Neuronal stem cell (in vitro differentiated cells): Measurements from ENCODE around the gene B4GALNT3.

Experiments used
- DNase-seq: peaks from one replicate; pipeline ENCODE4 v3.0.0-alpha.2; 2013; ENCODE audit warnings: low spot score
- H2AFZ ChIP-seq: one replicate; pipeline ENCODE4 v1.6.1; 2013; ENCODE audit warnings: mild to moderate bottlenecking, low read length, inconsistent platforms
- H2AK5ac ChIP-seq: 2 replicates; pipeline ENCODE4 v1.6.1; 2013; ENCODE audit warnings: low read depth, mild to moderate bottlenecking, inconsistent platforms, low read length, moderate library complexity, mixed read lengths
- H2BK120ac ChIP-seq: 2 replicates; pipeline ENCODE4 v1.6.1; 2013; ENCODE audit warnings: low read depth, mild to moderate bottlenecking, inconsistent platforms, low read length, moderate library complexity, mixed read lengths
- H2BK12ac ChIP-seq: one replicate; pipeline ENCODE4 v1.6.1; 2013; ENCODE audit warnings: low read length, inconsistent platforms
- H2BK15ac ChIP-seq: 2 replicates; pipeline ENCODE4 v1.6.1; 2013; ENCODE audit warnings: mild to moderate bottlenecking, low read length, inconsistent platforms, mixed read lengths
- H2BK5ac ChIP-seq: one replicate; pipeline ENCODE4 v1.6.1; 2013; ENCODE audit warnings: inconsistent platforms, mild to moderate bottlenecking, low read length, moderate library complexity
- H3K14ac ChIP-seq: one replicate; pipeline ENCODE4 v1.6.1; 2013; ENCODE audit warnings: low read length, inconsistent platforms
- H3K18ac ChIP-seq: 2 replicates; pipeline ENCODE4 v1.6.1; 2013; ENCODE audit warnings: low read length, inconsistent platforms
- H3K23ac ChIP-seq: 2 replicates; pipeline ENCODE4 v1.6.1; 2013; ENCODE audit warnings: low read depth, mild to moderate bottlenecking, mixed read lengths, low read length, inconsistent platforms; ENCODE audit not compliant: poor library complexity
- H3K27ac ChIP-seq: replicated peaks from 3 replicates; pipeline ENCODE4 v1.5.1; 2013; ENCODE audit warnings: low read length, inconsistent platforms
- H3K27me3 ChIP-seq, 3 experiments: 2 replicates each; pipeline ENCODE4 v1.6.1; 2013; ENCODE audit warnings: low read length in 3 of 3, mild to moderate bottlenecking in 2 of 3, inconsistent platforms in 1 of 3, low read depth in 1 of 3, mixed read lengths in 1 of 3, moderate library complexity in 1 of 3; ENCODE audit not compliant: control insufficient read depth in 3 of 3, insufficient read depth in 3 of 3
- H3K36me3 ChIP-seq, 2 donors: replicated peaks in 1 of 2; 2 replicates each; pipeline ENCODE4 v1.6.1; 2013; ENCODE audit warnings: low read length in 2 of 2; ENCODE audit not compliant: control insufficient read depth in 2 of 2, insufficient read depth in 2 of 2
- H3K4ac ChIP-seq: 2 replicates; pipeline ENCODE4 v1.6.1; 2013; ENCODE audit warnings: inconsistent platforms, mild to moderate bottlenecking, low read length, moderate library complexity
- H3K4me1 ChIP-seq, 2 donors: 1 replicate in 1 of 2; 2 replicates in 1 of 2; pipeline ENCODE4 v1.6.1; 2013; ENCODE audit warnings: low read length in 2 of 2, low read depth in 1 of 2; ENCODE audit not compliant: control insufficient read depth in 2 of 2, insufficient read depth in 1 of 2
- H3K4me2 ChIP-seq: one replicate; pipeline ENCODE4 v1.6.1; 2013; ENCODE audit warnings: mild to moderate bottlenecking, low read length, inconsistent platforms; ENCODE audit not compliant: insufficient read depth, poor library complexity, severe bottlenecking
- H3K4me3 ChIP-seq, 2 donors: 2 replicates each; pipeline ENCODE4 v1.5.1; 2013; ENCODE audit warnings: low read length in 2 of 2, mild to moderate bottlenecking in 2 of 2, inconsistent platforms in 1 of 2, moderate library complexity in 1 of 2
- H3K79me1 ChIP-seq: one replicate; pipeline ENCODE4 v1.6.1; 2013; ENCODE audit warnings: low read depth, mild to moderate bottlenecking, inconsistent platforms, low read length, moderate library complexity
- H3K9ac ChIP-seq: one replicate; pipeline ENCODE4 v1.6.1; 2013; ENCODE audit warnings: mild to moderate bottlenecking, low read depth, low read length, inconsistent platforms; ENCODE audit not compliant: poor library complexity
- H3K9me3 ChIP-seq, 2 donors: replicated peaks in 1 of 2; 2 replicates each; pipeline versions ENCODE3 to v1.6.1; 2013; ENCODE audit warnings: low read length in 2 of 2, mild to moderate bottlenecking in 2 of 2, inconsistent platforms in 1 of 2, low read depth in 1 of 2, mixed read lengths in 1 of 2, moderate library complexity in 1 of 2; ENCODE audit not compliant: control insufficient read depth in 2 of 2, insufficient read depth in 1 of 2
- H4K8ac ChIP-seq: one replicate; pipeline ENCODE4 v1.6.1; 2013; ENCODE audit warnings: low read depth, mild to moderate bottlenecking, inconsistent platforms, low read length, moderate library complexity
- H4K91ac ChIP-seq: one replicate; pipeline ENCODE4 v1.6.1; 2013; ENCODE audit warnings: low read length, low read depth, mild to moderate bottlenecking, inconsistent platforms; ENCODE audit not compliant: poor library complexity
- WGBS, 2 donors: extraction: QIAGEN DNeasy Blood & Tissue Kit; methylation state at CpG; one replicate each; pipeline ENCODE4 v1.1.7; 2013; ENCODE audit warnings: missing lambda C conversion rate in 2 of 2, mixed read lengths in 1 of 2; ENCODE audit not compliant: insufficient read length in 2 of 2, insufficient replicate concordance in 1 of 2; ENCODE audit errors: extremely low coverage in 2 of 2; 5-methylcytosine and 5-hydroxymethylcytosine counted together

The B4GALNT3 gene

DNA sequence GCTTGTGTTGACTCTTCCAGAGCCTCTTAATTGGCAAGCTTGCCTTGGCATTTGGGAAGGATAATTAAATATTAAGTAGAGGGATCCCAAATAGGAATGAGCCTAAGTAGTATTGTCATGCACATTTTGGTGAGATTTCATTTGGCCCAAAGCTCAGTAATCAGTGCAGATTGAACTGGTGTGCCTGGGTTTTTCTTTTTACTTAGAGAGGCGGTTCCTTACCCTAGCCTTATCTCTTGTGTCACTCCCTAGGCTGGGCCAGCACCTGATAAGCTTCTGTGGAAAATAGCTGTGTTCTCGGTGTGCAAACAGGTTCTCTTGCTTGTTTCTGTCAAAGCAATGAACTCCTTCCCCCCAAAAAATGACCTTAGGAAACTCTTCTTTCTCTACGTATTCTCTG is 9.3 kb upstream of the B4GALNT3 start:
- H3K4ac ChIP-seq, result no peak overlapping the region
- H2AFZ ChIP-seq, result no peak overlapping the region
- no peak overlapping the region for H4K91ac ChIP-seq
- no peak overlapping the region for H3K23ac ChIP-seq
- no peaks in the 10 kb centered on the region for H3K27me3 ChIP-seq
- no peak overlapping the region for H4K8ac ChIP-seq
- DNase-seq, result no peak
- no peaks in the 10 kb centered on the region for H3K9me3 ChIP-seq
- H2BK15ac ChIP-seq, result no peak overlapping the region
- no peak overlapping the region for H2BK12ac ChIP-seq
- H3K4me2 ChIP-seq, result no peak overlapping the region
- no peak overlapping the region for H2AK5ac ChIP-seq
- peaks cover 2% of the 10 kb centered on the region for H3K79me1 ChIP-seq
- WGBS, 2 donors, result no CpG with 5 or more reads among the region's 3 CpGs
- H3K18ac ChIP-seq, result no peak overlapping the region
- H3K14ac ChIP-seq, result no peak overlapping the region
- H3K27ac ChIP-seq, result no peak overlapping the region
- no peak overlapping the region for H2BK120ac ChIP-seq
- no peak overlapping the region for H3K9ac ChIP-seq
- no peak overlapping the region for H2BK5ac ChIP-seq
- H3K36me3 ChIP-seq, result no peaks in the 10 kb centered on the region
- no peak overlapping the region for H3K4me3 ChIP-seq
- H3K4me1 ChIP-seq, result peaks cover 0 to 2% of the 10 kb centered on the region in 2 donors

- Histone ChIP-seq H3K4me3 (no peak overlapping the region), H3K23ac (no peak overlapping the region), H3K9me3 (no peaks in the 10 kb centered on the region), H2AFZ (no peak overlapping the region), H3K36me3 (no peaks in the 10 kb centered on the region), H3K27me3 (peaks cover 0 to 4% (median under 1%) of the 10 kb centered on the region in 3 experiments), H2BK12ac (no peak overlapping the region), H4K8ac (no peak overlapping the region), H3K9ac (no peak overlapping the region), H4K91ac (no peak overlapping the region), H3K4ac (no peak overlapping the region), H2BK5ac (no peak overlapping the region), H3K79me1 (peaks cover 2% of the 10 kb centered on the region), H2AK5ac (no peak overlapping the region), H2BK120ac (no peak overlapping the region), H3K14ac (no peak overlapping the region), H3K18ac (no peak overlapping the region), H2BK15ac (no peak overlapping the region), H3K4me2 (no peak overlapping the region), H3K4me1 (peaks cover 0 to 8% of the 10 kb centered on the region in 2 donors), H3K27ac (no peak overlapping the region)
- no CpG with 5 or more reads among the region's 25 CpGs for WGBS, 2 donors
- no peak for DNase-seq
These were observed 7.0 kb upstream of the B4GALNT3 start for GRCh38 chr12:452667-453210.

DNA sequence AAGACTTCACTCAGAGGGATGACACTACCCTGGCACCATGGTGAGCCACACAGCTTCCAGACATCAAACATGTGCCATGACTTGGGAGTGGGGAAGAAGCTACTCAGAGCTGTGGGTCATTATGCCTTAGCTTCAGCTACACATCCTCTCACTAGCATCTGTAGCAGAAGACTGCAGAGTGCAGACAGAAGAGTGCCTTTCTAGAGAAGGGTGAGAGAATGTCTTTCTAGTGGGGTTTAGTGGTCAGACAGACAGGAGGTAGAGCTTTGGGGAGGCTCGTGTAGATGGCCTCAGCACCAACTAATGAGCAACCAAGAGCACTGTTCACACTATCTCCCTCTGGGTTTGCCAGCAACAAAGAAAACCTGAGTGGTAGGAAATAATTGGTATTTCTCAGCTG is 4.9 kb upstream of the B4GALNT3 start:
- H3K4me1 ChIP-seq, result peaks cover 3 to 12% of the 10 kb centered on the region in 2 donors
- no peak overlapping the region for H4K8ac ChIP-seq
- no peaks in the 10 kb centered on the region for H3K36me3 ChIP-seq
- H2BK12ac ChIP-seq, result no peak overlapping the region
- H3K23ac ChIP-seq, result no peak overlapping the region
- H3K18ac ChIP-seq, result no peak overlapping the region
- no peak overlapping the region for H3K4ac ChIP-seq
- no peak overlapping the region for H3K14ac ChIP-seq
- H2BK15ac ChIP-seq, result no peak overlapping the region
- WGBS, 2 donors, result no CpG with 5 or more reads among the region's 1 CpG
- H3K9me3 ChIP-seq, result no peaks in the 10 kb centered on the region
- no peak overlapping the region for H4K91ac ChIP-seq
- no peak overlapping the region for H3K27ac ChIP-seq
- peaks cover 2% of the 10 kb centered on the region for H3K79me1 ChIP-seq
- no peak overlapping the region for H3K4me3 ChIP-seq
- H2AK5ac ChIP-seq, result no peak overlapping the region
- H2BK5ac ChIP-seq, result no peak overlapping the region
- H2AFZ ChIP-seq, result no peak overlapping the region
- no peak overlapping the region for H3K9ac ChIP-seq
- H3K27me3 ChIP-seq, result peaks cover 0 to 18% (median 9%) of the 10 kb centered on the region in 3 experiments
- no peak overlapping the region for H3K4me2 ChIP-seq
- no peak for DNase-seq
- no peak overlapping the region for H2BK120ac ChIP-seq

- no peak overlapping the region for H2BK5ac ChIP-seq
- H3K14ac ChIP-seq, result no peak overlapping the region
- peaks cover 3 to 14% of the 10 kb centered on the region in 2 donors for H3K4me1 ChIP-seq
- H3K18ac ChIP-seq, result no peak overlapping the region
- H4K91ac ChIP-seq, result no peak overlapping the region
- no peaks in the 10 kb centered on the region for H3K36me3 ChIP-seq
- H2BK12ac ChIP-seq, result no peak overlapping the region
- no peak overlapping the region for H3K4me3 ChIP-seq
- no CpG with 5 or more reads among the region's 2 CpGs for WGBS, 2 donors
- no peak overlapping the region for H2BK15ac ChIP-seq
- H3K27me3 ChIP-seq, result peaks cover 0 to 24% (median 9%) of the 10 kb centered on the region in 3 experiments
- no peak for DNase-seq
- H2BK120ac ChIP-seq, result no peak overlapping the region
- H3K4ac ChIP-seq, result no peak overlapping the region
- peaks cover 2% of the 10 kb centered on the region for H3K79me1 ChIP-seq
- H3K9me3 ChIP-seq, result no peaks in the 10 kb centered on the region
- H3K23ac ChIP-seq, result no peak overlapping the region
- no peak overlapping the region for H2AFZ ChIP-seq
- H2AK5ac ChIP-seq, result no peak overlapping the region
- no peak overlapping the region for H4K8ac ChIP-seq
- no peak overlapping the region for H3K27ac ChIP-seq
- H3K4me2 ChIP-seq, result no peak overlapping the region
- H3K9ac ChIP-seq, result no peak overlapping the region
These were observed 3.9 kb upstream of the B4GALNT3 start for GRCh38 chr12:455821-456220.
